Uterus (tissue), 4 donors: Measurements from ENCODE around the gene MACROD1. TPM values are rescaled to one million over a fixed set of nuclear protein-coding genes. Genes with fewer than 3 reads are reported as not detected.

Source experiments
- DNase-seq, 2 donors: peaks; one replicate each; pipeline ENCODE4 v3.0.0-alpha.2; 2019 to 2020
- H3K27ac ChIP-seq, 2 donors: fragments of 200-600 bp; sonication (generic); 1 replicate in 1 of 2; 2 replicates in 1 of 2; pipeline ENCODE4 v1.5.1; 2016 to 2018
- H3K27me3 ChIP-seq, 2 donors: fragments of 200-600 bp; sonication (generic); one replicate each; pipeline ENCODE4 v1.5.1; 2018 to 2019; ENCODE audit warnings: control low read depth in 1 of 2
- H3K36me3 ChIP-seq, 2 donors: fragments of 200-600 bp; sonication (generic); one replicate each; pipeline ENCODE4 v1.5.1; 2019; ENCODE audit warnings: control low read depth in 1 of 2
- H3K4me1 ChIP-seq, 2 donors: fragments of 200-600 bp; sonication (generic); one replicate each; pipeline ENCODE4 v1.5.1; 2018 to 2019; ENCODE audit warnings: control low read depth in 1 of 2
- H3K4me3 ChIP-seq, 2 donors: fragments of 200-600 bp; sonication (generic); 1 replicate in 1 of 2; 2 replicates in 1 of 2; pipeline ENCODE4 v1.5.1; 2018 to 2019; ENCODE audit warnings: mild to moderate bottlenecking in 1 of 2
- H3K9me3 ChIP-seq, 2 donors: fragments of 200-600 bp; sonication (generic); one replicate each; pipeline ENCODE4 v1.5.1; 2019; ENCODE audit warnings: control low read depth in 1 of 2
- POLR2A ChIP-seq, 2 donors: fragments of 450-650 bp; IDR thresholded peaks; one replicate each; pipeline ENCODE4 v1.6.1; 2016; ENCODE audit warnings: antibody characterized with exemption in 2 of 2, mild to moderate bottlenecking in 1 of 2, moderate library complexity in 1 of 2
- intact Hi-C: fragments of 100-400 bp; cut with DNase I; formaldehyde crosslinking; loops from one replicate; pipeline ENCODE4 v1.15.1; 2023; ENCODE audit warnings: low total_unique reads
- total RNA-seq, 4 donors: library from RNA; depleted of rRNA in 3 of 4; stranded (reverse); fragments of >200 nt in 3 of 4; gene quantifications; one replicate each; pipeline versions ENCODE4 v1.1.0 to v1.2.4, GENCODE V29; 2014 to 2023
- TF ChIP-seq, protein P1 (sequence below), 4 experiments: fragments of 200-600 bp in 2 of 4; fragments of 450-650 bp in 2 of 4; sonication (generic) in 2 of 4; IDR thresholded peaks; one replicate each; pipeline ENCODE4 v1.5.1; 2016 to 2019; ENCODE audit warnings: antibody characterized with exemption in 4 of 4, mild to moderate bottlenecking in 2 of 4, moderate library complexity in 1 of 4
- donor health status: DM: yes; HTN: yes; CAD: no.

Gene MACROD1
- total RNA-seq, 4 donors from 2014 or later, result 1.8 to 27.1 (median 6.6) TPM

GRCh38 chr11:64185175-64185692 lies 19.3 kb upstream of the MACROD1 start:
- Histone ChIP-seq H3K27me3 (no peaks in the 10 kb centered on the region), H3K4me3 (peak overlapping the region; percentile 44 to 75), H3K36me3 (no peaks in the 10 kb centered on the region), H3K9me3 (no peaks in the 10 kb centered on the region), H3K27ac (peak overlapping the region; percentile 93 to 95), H3K4me1 (peaks cover 0 to 12% of the 10 kb centered on the region in 2 donors)
- DNase-seq, result peak; percentile 85 to 89
- intact Hi-C loops, result no loop called here
- TF ChIP-seq POLR2A (IDR thresholded peaks at IDR 0.05), result peak; percentile 99 to 100
- TF ChIP-seq, protein P1, sequence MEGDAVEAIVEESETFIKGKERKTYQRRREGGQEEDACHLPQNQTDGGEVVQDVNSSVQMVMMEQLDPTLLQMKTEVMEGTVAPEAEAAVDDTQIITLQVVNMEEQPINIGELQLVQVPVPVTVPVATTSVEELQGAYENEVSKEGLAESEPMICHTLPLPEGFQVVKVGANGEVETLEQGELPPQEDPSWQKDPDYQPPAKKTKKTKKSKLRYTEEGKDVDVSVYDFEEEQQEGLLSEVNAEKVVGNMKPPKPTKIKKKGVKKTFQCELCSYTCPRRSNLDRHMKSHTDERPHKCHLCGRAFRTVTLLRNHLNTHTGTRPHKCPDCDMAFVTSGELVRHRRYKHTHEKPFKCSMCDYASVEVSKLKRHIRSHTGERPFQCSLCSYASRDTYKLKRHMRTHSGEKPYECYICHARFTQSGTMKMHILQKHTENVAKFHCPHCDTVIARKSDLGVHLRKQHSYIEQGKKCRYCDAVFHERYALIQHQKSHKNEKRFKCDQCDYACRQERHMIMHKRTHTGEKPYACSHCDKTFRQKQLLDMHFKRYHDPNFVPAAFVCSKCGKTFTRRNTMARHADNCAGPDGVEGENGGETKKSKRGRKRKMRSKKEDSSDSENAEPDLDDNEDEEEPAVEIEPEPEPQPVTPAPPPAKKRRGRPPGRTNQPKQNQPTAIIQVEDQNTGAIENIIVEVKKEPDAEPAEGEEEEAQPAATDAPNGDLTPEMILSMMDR (IDR thresholded peaks at IDR 0.05), result peak; percentile 10 to 74 (median 55)

GRCh38 chr11:64183890-64184289 lies 18.0 kb upstream of the MACROD1 start:
- Histone ChIP-seq H3K4me3 (no peak overlapping the region), H3K27ac (peak overlapping the region; percentile 93 to 95), H3K4me1 (peaks cover 0 to 12% of the 10 kb centered on the region in 2 donors), H3K36me3 (no peaks in the 10 kb centered on the region), H3K9me3 (no peaks in the 10 kb centered on the region), H3K27me3 (no peaks in the 10 kb centered on the region)
- intact Hi-C loops, result no loop called here
- DNase-seq, result no peak
- no peak for TF ChIP-seq POLR2A (IDR thresholded peaks at IDR 0.05)
- TF ChIP-seq, protein P1 (IDR thresholded peaks at IDR 0.05), result no peak

DNA sequence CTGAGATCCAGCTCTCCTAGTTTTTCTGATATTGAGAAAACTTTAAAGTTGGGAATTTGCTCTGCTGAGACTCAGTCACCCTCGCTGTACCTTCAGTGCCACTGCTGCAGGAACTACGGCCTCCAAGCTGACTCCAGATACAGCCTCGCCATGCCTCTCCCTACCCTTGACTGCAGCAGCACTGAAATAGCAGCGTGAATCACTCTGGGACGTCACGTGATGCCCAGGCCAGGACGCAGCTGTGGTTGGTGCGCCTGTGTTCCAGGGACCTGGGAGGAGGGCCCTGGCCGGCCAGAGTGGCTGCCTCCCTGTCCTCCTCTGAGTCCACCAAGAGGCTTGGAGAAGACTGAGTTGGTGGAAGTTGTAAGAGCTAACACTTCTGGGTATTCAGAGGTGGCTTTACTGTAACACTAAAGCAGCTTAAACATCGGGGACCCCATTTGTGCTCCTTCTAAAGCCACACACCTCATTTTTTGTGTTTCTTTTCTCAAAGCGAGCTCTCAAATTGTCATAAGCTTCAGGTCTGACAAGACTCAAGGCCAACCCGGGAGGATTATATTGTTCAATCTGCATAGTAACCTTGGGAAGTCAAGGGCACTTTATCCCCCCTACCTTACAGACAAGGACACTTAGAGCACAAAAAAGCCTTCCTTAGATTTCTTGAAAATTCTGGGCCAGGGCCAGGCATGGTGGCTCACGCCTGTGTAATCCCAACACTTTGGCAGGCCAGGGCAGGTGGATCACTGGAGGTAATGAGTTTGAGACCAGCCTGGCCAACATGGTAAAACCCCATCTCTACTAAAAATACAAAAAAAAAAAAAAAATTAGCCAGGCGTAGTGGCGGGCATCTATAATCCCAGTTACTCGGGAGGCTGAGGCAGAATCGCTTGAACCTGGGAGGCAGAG lies 15.8 kb upstream of the MACROD1 start:
- peak overlapping the region; percentile 79 to 90 for H3K27ac ChIP-seq
- TF ChIP-seq, protein P1 (IDR thresholded peaks at IDR 0.05), result peak in 1 of 4 experiments; percentile 33
- peak; percentile 90 to 96 for TF ChIP-seq POLR2A (IDR thresholded peaks at IDR 0.05)
- H3K27me3 ChIP-seq, result no peaks in the 10 kb centered on the region
- no peaks in the 10 kb centered on the region for H3K36me3 ChIP-seq
- intact Hi-C loops, result no loop called here
- H3K4me3 ChIP-seq, result peak overlapping the region in 1 of 2 donors; percentile 9
- peaks cover 0 to 9% of the 10 kb centered on the region in 2 donors for H3K4me1 ChIP-seq
- DNase-seq, result peak; percentile 91 to 95
- H3K9me3 ChIP-seq, result no peaks in the 10 kb centered on the region

DNA sequence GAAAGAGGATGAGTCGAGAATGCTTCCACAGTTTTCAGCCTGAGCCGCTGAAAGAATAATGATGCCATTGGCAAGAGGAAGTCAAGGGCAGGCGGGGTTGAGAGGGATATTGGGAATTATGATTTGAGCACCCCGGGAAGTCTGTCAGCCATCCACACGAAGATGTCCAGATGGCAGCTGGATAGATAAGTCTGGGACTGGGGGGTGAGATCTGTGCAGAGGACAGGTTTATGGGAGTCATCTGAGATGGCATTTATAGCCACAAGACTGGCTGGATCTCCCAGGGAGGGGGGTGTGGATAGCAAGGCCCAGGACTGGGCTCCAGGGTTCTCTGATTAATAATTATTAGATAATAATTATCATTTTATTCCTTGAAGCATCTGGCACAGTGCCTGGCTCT lies 15.0 kb upstream of the MACROD1 start:
- Histone ChIP-seq H3K27me3 (no peaks in the 10 kb centered on the region), H3K4me1 (peaks cover 0 to 9% of the 10 kb centered on the region in 2 donors), H3K27ac (peak overlapping the region; percentile 79 to 90), H3K4me3 (peak overlapping the region in 1 of 2 donors; percentile 9), H3K9me3 (no peaks in the 10 kb centered on the region), H3K36me3 (no peaks in the 10 kb centered on the region)
- TF ChIP-seq, protein P1 (IDR thresholded peaks at IDR 0.05), result no peak
- no peak for TF ChIP-seq POLR2A (IDR thresholded peaks at IDR 0.05)
- intact Hi-C loops, result no loop called here
- DNase-seq, result no peak
